HFFc6 (cell line): Measurements from ENCODE around the gene RNF115. TPM values are rescaled to one million over a fixed set of nuclear protein-coding genes. Genes with fewer than 3 reads are reported as not detected.
"Not testable (repeated sequence)": the region's sequence is repeated elsewhere in the genome, so short reads cannot be mapped to it uniquely, and the experiment has no call there.

Experiments
- DNase-seq: peaks from one replicate; pipeline ENCODE4 v3.0.0-alpha.2; 2018
- H3K27ac Mint-ChIP-seq: 2 replicates; pipeline ENCODE4 v1.8.0; 2020; ENCODE audit warnings: mild to moderate bottlenecking, mixed read lengths
- H3K27me3 Mint-ChIP-seq: 2 replicates; pipeline ENCODE4 v1.8.0; 2021; ENCODE audit warnings: mild to moderate bottlenecking, moderate library complexity, mixed read lengths; ENCODE audit not compliant: insufficient read depth
- H3K36me3 Mint-ChIP-seq: 2 replicates; pipeline ENCODE4 v1.8.0; 2021; ENCODE audit warnings: low read depth, mixed read lengths
- H3K4me1 Mint-ChIP-seq: 2 replicates; pipeline ENCODE4 v1.8.0; 2020; ENCODE audit warnings: low read depth, mixed read lengths
- H3K4me3 Mint-ChIP-seq: 2 replicates; pipeline ENCODE4 v1.8.0; 2020; ENCODE audit warnings: mild to moderate bottlenecking, moderate library complexity, mixed read lengths
- H3K9me3 Mint-ChIP-seq: 2 replicates; pipeline ENCODE4 v1.8.0; 2020; ENCODE audit warnings: mild to moderate bottlenecking, mixed read lengths
- CTCF ChIP-seq: fragments of 200-600 bp; sonication (generic); IDR thresholded peaks from 2 replicates; pipeline ENCODE4 v1.5.0; 2021; ENCODE audit warnings: antibody characterized with exemption, mild to moderate bottlenecking
- total RNA-seq, 6 experiments: library from RNA; stranded (reverse); fragmentation: NEBNext Ultra II Directional; extraction: Animal tissue kit (Norgen Biotek cat#: 25700); gene quantifications; 2 replicates in 1 of 6; 3 replicates in 5 of 6; pipeline ENCODE4 v1.2.3, GENCODE V29; 2021

RNF115 gene
- total RNA-seq, 6 experiments from 2014 or later, result 14.0 to 23.0 (median 21.2) TPM

DNA sequence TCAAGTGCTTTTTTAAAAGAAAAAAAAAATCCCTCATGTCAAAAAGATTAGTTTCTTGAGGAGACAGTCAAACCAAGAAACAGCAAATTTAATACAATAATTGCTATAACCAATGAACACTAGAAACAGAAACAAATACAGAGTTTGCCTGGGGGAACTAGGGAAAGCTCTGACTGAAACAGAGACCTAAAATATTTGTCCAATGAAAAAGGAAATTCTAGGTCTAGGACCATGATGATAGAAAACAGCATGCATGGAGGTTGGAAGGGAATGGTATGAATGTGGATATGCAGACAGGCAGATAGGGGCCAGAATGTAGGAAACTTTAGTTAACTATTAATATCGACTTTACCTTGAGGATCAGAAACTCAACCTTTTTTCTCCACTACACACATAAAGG, 31.4 kb downstream of the RNF115 start:
- no peak overlapping the region for H3K27ac Mint-ChIP-seq
- H3K4me3 Mint-ChIP-seq, result no peak overlapping the region
- peaks cover 7% of the 10 kb centered on the region for H3K4me1 Mint-ChIP-seq
- H3K9me3 Mint-ChIP-seq, result peaks cover 22% of the 10 kb centered on the region
- no peaks in the 10 kb centered on the region for H3K27me3 Mint-ChIP-seq
- DNase-seq, result no peak
- TF ChIP-seq CTCF, result no peak
- peaks cover 40% of the 10 kb centered on the region for H3K36me3 Mint-ChIP-seq

DNA sequence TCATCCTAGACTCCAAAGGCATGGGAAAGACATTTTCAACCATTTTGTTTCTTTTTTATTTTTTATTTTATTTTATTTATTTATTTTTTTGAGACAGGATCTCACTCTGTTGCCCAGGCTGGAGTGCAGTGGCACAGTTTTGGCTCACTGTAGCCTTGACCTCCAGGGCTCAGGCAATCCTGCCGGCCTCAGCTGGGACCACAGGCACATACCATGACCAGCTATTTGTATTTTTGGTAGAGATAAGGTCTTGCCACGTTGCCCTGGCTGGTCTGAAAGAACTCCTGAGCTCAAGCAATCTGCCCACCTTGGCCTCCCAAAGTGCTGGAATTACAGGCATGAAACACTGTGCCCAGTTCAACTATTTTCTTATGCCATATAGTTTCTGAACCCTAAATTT, 32.0 kb downstream of the RNF115 start:
- H3K4me3 Mint-ChIP-seq, DNase-seq, H3K4me1 Mint-ChIP-seq, H3K27ac Mint-ChIP-seq, H3K27me3 Mint-ChIP-seq: not testable (repeated sequence)
- Mint-ChIP-seq H3K36me3 (peaks cover 36% of the 10 kb centered on the region), H3K9me3 (peaks cover 17% of the 10 kb centered on the region)

GRCh38 chr1:145788580-145788979, 35.3 kb downstream of the RNF115 start:
- H3K9me3 Mint-ChIP-seq, result no peaks in the 10 kb centered on the region
- no peak for TF ChIP-seq CTCF
- DNase-seq, result no peak
- peaks cover 39% of the 10 kb centered on the region for H3K36me3 Mint-ChIP-seq
- H3K27ac Mint-ChIP-seq, result no peak overlapping the region
- H3K4me3 Mint-ChIP-seq, result no peak overlapping the region
- no peaks in the 10 kb centered on the region for H3K27me3 Mint-ChIP-seq
- peaks cover 34% of the 10 kb centered on the region for H3K4me1 Mint-ChIP-seq

- TF ChIP-seq CTCF, result no peak
- H3K9me3 Mint-ChIP-seq, result no peaks in the 10 kb centered on the region
- no peak for DNase-seq
- no peak overlapping the region for H3K4me3 Mint-ChIP-seq
- H3K4me1 Mint-ChIP-seq, result peaks cover 57% of the 10 kb centered on the region
- no peaks in the 10 kb centered on the region for H3K27me3 Mint-ChIP-seq
- no peak overlapping the region for H3K27ac Mint-ChIP-seq
- H3K36me3 Mint-ChIP-seq, result peaks cover 35% of the 10 kb centered on the region
Observed at GRCh38 chr1:145786271-145786670, 37.6 kb downstream of the RNF115 start.

- no peak for TF ChIP-seq CTCF
- H3K27ac Mint-ChIP-seq, result 0 out of 2 replicates have a peak overlapping the region, but pooled peaks have one; percentile 16
- peaks cover 41% of the 10 kb centered on the region for H3K36me3 Mint-ChIP-seq
- no peak overlapping the region for H3K4me3 Mint-ChIP-seq
- H3K27me3 Mint-ChIP-seq, result peaks cover 2% of the 10 kb centered on the region; the same call in 1 of the 2 replicates
- H3K9me3 Mint-ChIP-seq, result no peaks in the 10 kb centered on the region
- DNase-seq, result no peak
- H3K4me1 Mint-ChIP-seq, result peaks cover 65% of the 10 kb centered on the region
Observed at GRCh38 chr1:145785547-145785946, 38.3 kb downstream of the RNF115 start.

DNA sequence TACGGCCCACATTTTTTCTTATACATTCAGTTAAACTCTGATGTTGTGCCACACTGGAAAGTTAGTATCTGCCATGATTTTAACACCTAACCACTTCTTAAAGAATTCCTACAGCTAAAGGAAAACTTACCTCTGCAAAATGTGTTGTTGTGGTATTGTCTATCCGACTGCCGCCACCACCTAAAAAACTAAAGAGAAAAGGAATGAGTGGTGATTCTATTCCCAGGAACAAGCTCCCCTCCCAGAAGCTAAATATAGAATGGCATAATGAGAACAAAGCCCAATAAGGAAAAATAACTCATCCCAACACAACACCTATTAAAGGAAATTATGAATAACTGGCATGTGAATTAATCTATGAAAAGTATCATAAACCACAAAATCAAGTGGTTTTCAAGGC, 39.5 kb downstream of the RNF115 start:
- Mint-ChIP-seq H3K9me3 (no peaks in the 10 kb centered on the region), H3K4me1 (peaks cover 65% of the 10 kb centered on the region), H3K36me3 (peaks cover 41% of the 10 kb centered on the region), H3K27ac (no peak overlapping the region), H3K27me3 (peaks cover 2% of the 10 kb centered on the region; the same call in 1 of the 2 replicates), H3K4me3 (0 out of 2 replicates have a peak overlapping the region, but pooled peaks have one; percentile 2)
- TF ChIP-seq CTCF, result no peak
- DNase-seq, result no peak
